Mammary epithelial cell (primary cell): ENCODE data around the gene TMEM79.

Experiments used
- CTCF ChIP-seq, 2 donors: IDR thresholded peaks in 1 of 2; conservative IDR thresholded peaks in 1 of 2; 2 replicates each; pipeline ENCODE4 v1.5.1; 2011 to 2012; ENCODE audit warnings: inconsistent platforms in 2 of 2, low read length in 2 of 2, mild to moderate bottlenecking in 2 of 2, control low read depth in 1 of 2, low read depth in 1 of 2; ENCODE audit not compliant: insufficient read depth in 1 of 2; ENCODE audit errors: extremely low read depth in 1 of 2
- EZH2 ChIP-seq: IDR thresholded peaks from 2 replicates; pipeline ENCODE4 v1.6.1; 2012; ENCODE audit warnings: low read length, inconsistent platforms, borderline replicate concordance

- TF ChIP-seq CTCF (conservative IDR thresholded peaks at IDR 0.05 in 1 of 2, IDR thresholded peaks at IDR 0.05 in 1 of 2; ENCODE audit: extremely low read depth in 1 of 2, insufficient read depth in 1 of 2, low read depth in 1 of 2, low read length in 2 of 2) (no peak), EZH2 (no peak)
Measured at GRCh38 chr1:156303241-156303640, 19.1 kb downstream of the TMEM79 start.
